ENCODE results near the gene PPP1R9B. TPM values are rescaled to one million over a fixed set of nuclear protein-coding genes. Genes with fewer than 3 reads are reported as not detected.
A peak's percentile ranks its signal among the peaks of the same experiment; 100 is the strongest.

PPP1R9B gene
- total and polyA plus RNA-seq, 8 donors, result 13.5 to 34.6 (median 17.7) TPM

- peak; percentile 45 to 63 (median 59) for TF ChIP-seq CTCF (IDR thresholded peaks at IDR 0.05)
- DNase-seq (peak in 4 of 6 donors; percentile 63 to 87 (median 72)), ATAC-seq (peak; percentile 72 to 89 (median 86)), FAIRE-seq (no peak)
- Histone ChIP-seq H3K36me3 (no peaks in the 10 kb centered on the region), H3K27ac (no peak overlapping the region), H3K9me3 (no peaks in the 10 kb centered on the region), H3K27me3 (no peaks in the 10 kb centered on the region), H3K4me1 (peaks cover 0 to 6% (median 2%) of the 10 kb centered on the region in 3 donors), H3K4me3 (no peak overlapping the region)
- intact Hi-C loops (cut with DNase I), result no loop called here
- 15 to 16% methylated on average over 54 to 64 of the region's 64 CpGs for WGBS, 2 donors
Measured at GRCh38 chr17:50117202-50118051, 33.0 kb downstream of the PPP1R9B start.

GRCh38 chr17:50115756-50116155 lies 34.7 kb downstream of the PPP1R9B start:
- peak in 2 of 6 donors; percentile 52 to 70 for DNase-seq
- Histone ChIP-seq H3K4me1 (peaks cover 5 to 18% (median 18%) of the 10 kb centered on the region in 3 donors), H3K36me3 (no peaks in the 10 kb centered on the region), H3K27me3 (no peaks in the 10 kb centered on the region), H3K9me3 (no peaks in the 10 kb centered on the region), H3K4me3 (no peak overlapping the region), H3K27ac (no peak overlapping the region)
- TF ChIP-seq CTCF (IDR thresholded peaks at IDR 0.05), result no peak
- ATAC-seq, result no peak
- FAIRE-seq, result no peak
- WGBS, 2 donors, result 51 to 75% methylated on average over 9 to 17 of the region's 17 CpGs
- intact Hi-C loops (cut with DNase I), result no loop called here

GRCh38 chr17:50114849-50115357 lies 35.6 kb downstream of the PPP1R9B start:
- Histone ChIP-seq H3K9me3 (no peaks in the 10 kb centered on the region), H3K27ac (no peak overlapping the region), H3K4me1 (peaks cover 5 to 21% (median 21%) of the 10 kb centered on the region in 3 donors), H3K27me3 (no peaks in the 10 kb centered on the region), H3K36me3 (no peaks in the 10 kb centered on the region), H3K4me3 (no peak overlapping the region)
- intact Hi-C loops (cut with DNase I), result no loop called here
- peak in 2 of 4 donors; percentile 20 to 21 for TF ChIP-seq CTCF (IDR thresholded peaks at IDR 0.05)
- no peak for FAIRE-seq
- peak in 2 of 4 donors; percentile 8 to 12 for ATAC-seq
- DNase-seq, result peak in 1 of 6 donors; percentile 38
- WGBS, 2 donors, result 10 to 15% methylated on average over 6 of the region's 6 CpGs

GRCh38 chr17:50114401-50114800 lies 36.1 kb downstream of the PPP1R9B start:
- no peak for DNase-seq
- no peak for TF ChIP-seq CTCF (IDR thresholded peaks at IDR 0.05)
- Histone ChIP-seq H3K9me3 (no peaks in the 10 kb centered on the region), H3K36me3 (peaks cover 0 to under 1% (median 0%) of the 10 kb centered on the region in 3 donors), H3K27ac (no peak overlapping the region), H3K27me3 (no peaks in the 10 kb centered on the region), H3K4me3 (no peak overlapping the region), H3K4me1 (peaks cover 5 to 21% (median 21%) of the 10 kb centered on the region in 3 donors)
- 75% methylated on average over 4 of the region's 4 CpGs for WGBS, 2 donors
- no peak for FAIRE-seq
- no peak for ATAC-seq
- intact Hi-C loops (cut with DNase I), result no loop called here
